ENCODE data around the gene B4GALT6.

- TF ChIP-seq, protein P1, sequence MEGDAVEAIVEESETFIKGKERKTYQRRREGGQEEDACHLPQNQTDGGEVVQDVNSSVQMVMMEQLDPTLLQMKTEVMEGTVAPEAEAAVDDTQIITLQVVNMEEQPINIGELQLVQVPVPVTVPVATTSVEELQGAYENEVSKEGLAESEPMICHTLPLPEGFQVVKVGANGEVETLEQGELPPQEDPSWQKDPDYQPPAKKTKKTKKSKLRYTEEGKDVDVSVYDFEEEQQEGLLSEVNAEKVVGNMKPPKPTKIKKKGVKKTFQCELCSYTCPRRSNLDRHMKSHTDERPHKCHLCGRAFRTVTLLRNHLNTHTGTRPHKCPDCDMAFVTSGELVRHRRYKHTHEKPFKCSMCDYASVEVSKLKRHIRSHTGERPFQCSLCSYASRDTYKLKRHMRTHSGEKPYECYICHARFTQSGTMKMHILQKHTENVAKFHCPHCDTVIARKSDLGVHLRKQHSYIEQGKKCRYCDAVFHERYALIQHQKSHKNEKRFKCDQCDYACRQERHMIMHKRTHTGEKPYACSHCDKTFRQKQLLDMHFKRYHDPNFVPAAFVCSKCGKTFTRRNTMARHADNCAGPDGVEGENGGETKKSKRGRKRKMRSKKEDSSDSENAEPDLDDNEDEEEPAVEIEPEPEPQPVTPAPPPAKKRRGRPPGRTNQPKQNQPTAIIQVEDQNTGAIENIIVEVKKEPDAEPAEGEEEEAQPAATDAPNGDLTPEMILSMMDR (IDR thresholded peaks at IDR 0.05 in 2 of 3, conservative IDR thresholded peaks at IDR 0.05 in 1 of 3; ENCODE audit: borderline replicate concordance in 1 of 3, insufficient read depth in 1 of 3, low read depth in 2 of 3, low read length in 2 of 3), result no peak
- TF ChIP-seq, protein P2, sequence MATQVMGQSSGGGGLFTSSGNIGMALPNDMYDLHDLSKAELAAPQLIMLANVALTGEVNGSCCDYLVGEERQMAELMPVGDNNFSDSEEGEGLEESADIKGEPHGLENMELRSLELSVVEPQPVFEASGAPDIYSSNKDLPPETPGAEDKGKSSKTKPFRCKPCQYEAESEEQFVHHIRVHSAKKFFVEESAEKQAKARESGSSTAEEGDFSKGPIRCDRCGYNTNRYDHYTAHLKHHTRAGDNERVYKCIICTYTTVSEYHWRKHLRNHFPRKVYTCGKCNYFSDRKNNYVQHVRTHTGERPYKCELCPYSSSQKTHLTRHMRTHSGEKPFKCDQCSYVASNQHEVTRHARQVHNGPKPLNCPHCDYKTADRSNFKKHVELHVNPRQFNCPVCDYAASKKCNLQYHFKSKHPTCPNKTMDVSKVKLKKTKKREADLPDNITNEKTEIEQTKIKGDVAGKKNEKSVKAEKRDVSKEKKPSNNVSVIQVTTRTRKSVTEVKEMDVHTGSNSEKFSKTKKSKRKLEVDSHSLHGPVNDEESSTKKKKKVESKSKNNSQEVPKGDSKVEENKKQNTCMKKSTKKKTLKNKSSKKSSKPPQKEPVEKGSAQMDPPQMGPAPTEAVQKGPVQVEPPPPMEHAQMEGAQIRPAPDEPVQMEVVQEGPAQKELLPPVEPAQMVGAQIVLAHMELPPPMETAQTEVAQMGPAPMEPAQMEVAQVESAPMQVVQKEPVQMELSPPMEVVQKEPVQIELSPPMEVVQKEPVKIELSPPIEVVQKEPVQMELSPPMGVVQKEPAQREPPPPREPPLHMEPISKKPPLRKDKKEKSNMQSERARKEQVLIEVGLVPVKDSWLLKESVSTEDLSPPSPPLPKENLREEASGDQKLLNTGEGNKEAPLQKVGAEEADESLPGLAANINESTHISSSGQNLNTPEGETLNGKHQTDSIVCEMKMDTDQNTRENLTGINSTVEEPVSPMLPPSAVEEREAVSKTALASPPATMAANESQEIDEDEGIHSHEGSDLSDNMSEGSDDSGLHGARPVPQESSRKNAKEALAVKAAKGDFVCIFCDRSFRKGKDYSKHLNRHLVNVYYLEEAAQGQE (IDR thresholded peaks at IDR 0.05; ENCODE audit: low read depth), result no peak
- TF ChIP-seq POLR2AphosphoS5 (IDR thresholded peaks at IDR 0.05; ENCODE audit: low read depth, low read length), result no peak
These were observed 53.8 kb downstream of the B4GALT6 start for GRCh38 chr18:31630549-31630948.
